Activated gamma-delta T cell treated with anti-CD3 and anti-CD28 coated beads, Interleukin-2, amount 50 U/mL, for 16 hours (primary cell): ENCODE results near the gene RNF213.
"Not testable (repeated sequence)": the region's sequence is repeated elsewhere in the genome, so short reads cannot be mapped to it uniquely, and the experiment has no call there.

Experiments
- DNase-seq: peaks from one replicate; pipeline ENCODE4 v3.0.0-alpha.2; 2020; ENCODE audit warnings: low read depth

Gene RNF213

GRCh38 chr17:80320496-80320895 is 59.8 kb downstream of the RNF213 start:
- no peak for DNase-seq

GRCh38 chr17:80322864-80323263 is 62.2 kb downstream of the RNF213 start:
- DNase-seq = no peak

GRCh38 chr17:80323982-80324381 is 63.3 kb downstream of the RNF213 start:
- DNase-seq = no peak

GRCh38 chr17:80327518-80327917 is 66.9 kb downstream of the RNF213 start:
- DNase-seq = no peak

- no peak for DNase-seq
These were observed 68.2 kb downstream of the RNF213 start for GRCh38 chr17:80328634-80329380.

- not testable (repeated sequence) for DNase-seq
These were observed 68.8 kb downstream of the RNF213 start for GRCh38 chr17:80329421-80329820.

GRCh38 chr17:80330276-80330675 is 69.6 kb downstream of the RNF213 start:
- no peak for DNase-seq

- DNase-seq = not testable (repeated sequence)
These were observed 70.3 kb downstream of the RNF213 start for GRCh38 chr17:80330938-80331337.

- no peak for DNase-seq
These were observed 71.2 kb downstream of the RNF213 start for GRCh38 chr17:80331820-80332219.

GRCh38 chr17:80337195-80337895 is 76.7 kb downstream of the RNF213 start:
- no peak for DNase-seq

GRCh38 chr17:80339118-80339517 is 78.5 kb downstream of the RNF213 start:
- DNase-seq = no peak

- DNase-seq = no peak
These were observed 79.2 kb downstream of the RNF213 start for GRCh38 chr17:80339731-80340456.

- DNase-seq = no peak
These were observed 84.7 kb downstream of the RNF213 start for GRCh38 chr17:80345321-80345720.

GRCh38 chr17:80345841-80346497 is 85.3 kb downstream of the RNF213 start:
- no peak for DNase-seq

- no peak for DNase-seq
These were observed 86.0 kb downstream of the RNF213 start for GRCh38 chr17:80346498-80347275.

- DNase-seq = no peak
These were observed 86.9 kb downstream of the RNF213 start for GRCh38 chr17:80347536-80347935.

- no peak for DNase-seq
These were observed 87.3 kb downstream of the RNF213 start for GRCh38 chr17:80347948-80348351.

- DNase-seq = no peak
These were observed 88.0 kb downstream of the RNF213 start for GRCh38 chr17:80348551-80349150.

- DNase-seq = no peak
These were observed 88.5 kb downstream of the RNF213 start for GRCh38 chr17:80349151-80349651.

- no peak for DNase-seq
These were observed 89.1 kb downstream of the RNF213 start for GRCh38 chr17:80349751-80350150.
